ENCODE data around the gene SPATA6.
"Not testable (repeated sequence)": the region's sequence is repeated elsewhere in the genome, so short reads cannot be mapped to it uniquely, and the experiment has no call there.

The SPATA6 gene

GRCh38 chr1:48471691-48472576 is at the start of gene SPATA6:
TSS of gene SPATA6 (minus strand) at chr1:48472204. CDS start at chr1:48472008, 196 bp downstream.
- DNase-seq (ENCODE audit: low read depth in 2 of 3, low spot score in 1 of 3) = peak; percentile 93 to 96 (median 95)

GRCh38 chr1:48519896-48520295 is 47.9 kb upstream of the SPATA6 start:
- not testable (repeated sequence) for DNase-seq (ENCODE audit: low read depth in 2 of 3, low spot score in 1 of 3)

- DNase-seq (ENCODE audit: low read depth in 2 of 3, low spot score in 1 of 3) = no peak
These were observed 34.9 kb upstream of the SPATA6 start for GRCh38 chr1:48506870-48507269.

GRCh38 chr1:48500541-48501450 is 28.8 kb upstream of the SPATA6 start:
- DNase-seq (ENCODE audit: low read depth in 2 of 3, low spot score in 1 of 3) = no peak

GRCh38 chr1:48499211-48499735 is 27.3 kb upstream of the SPATA6 start:
- no peak for DNase-seq (ENCODE audit: low read depth in 2 of 3, low spot score in 1 of 3)

GRCh38 chr1:48498096-48498791 is 26.2 kb upstream of the SPATA6 start:
- peak; percentile 48 to 72 (median 58) for DNase-seq (ENCODE audit: low read depth in 2 of 3, low spot score in 1 of 3)

- no peak for DNase-seq (ENCODE audit: low read depth in 2 of 3, low spot score in 1 of 3)
These were observed 23.9 kb upstream of the SPATA6 start for GRCh38 chr1:48495911-48496310.

GRCh38 chr1:48495166-48495565 is 23.2 kb upstream of the SPATA6 start:
- DNase-seq (ENCODE audit: low read depth in 2 of 3, low spot score in 1 of 3) = no peak

- no peak for DNase-seq (ENCODE audit: low read depth in 2 of 3, low spot score in 1 of 3)
These were observed 22.2 kb upstream of the SPATA6 start for GRCh38 chr1:48493970-48494769.

- no peak for DNase-seq (ENCODE audit: low read depth in 2 of 3, low spot score in 1 of 3)
These were observed 21.0 kb upstream of the SPATA6 start for GRCh38 chr1:48493041-48493440.

- DNase-seq (ENCODE audit: low read depth in 2 of 3, low spot score in 1 of 3) = no peak
These were observed 20.4 kb upstream of the SPATA6 start for GRCh38 chr1:48492392-48492791.

- DNase-seq (ENCODE audit: low read depth in 2 of 3, low spot score in 1 of 3) = no peak
These were observed 16.7 kb upstream of the SPATA6 start for GRCh38 chr1:48488721-48489120.

GRCh38 chr1:48480504-48480903 is 8.5 kb upstream of the SPATA6 start:
- DNase-seq (ENCODE audit: low read depth in 2 of 3, low spot score in 1 of 3) = no peak

- not testable (repeated sequence) for DNase-seq (ENCODE audit: low read depth in 2 of 3, low spot score in 1 of 3)
These were observed 8.0 kb upstream of the SPATA6 start for GRCh38 chr1:48480023-48480422.

- DNase-seq (ENCODE audit: low read depth in 2 of 3, low spot score in 1 of 3) = no peak
These were observed 634 bp upstream of the SPATA6 start for GRCh38 chr1:48472638-48473037.

- DNase-seq (ENCODE audit: low read depth in 2 of 3, low spot score in 1 of 3) = no peak
These were observed 884 bp downstream of the SPATA6 start for GRCh38 chr1:48470950-48471690.

- no peak for DNase-seq (ENCODE audit: low read depth in 2 of 3, low spot score in 1 of 3)
These were observed 1.5 kb downstream of the SPATA6 start for GRCh38 chr1:48470481-48470855.

- no peak for DNase-seq (ENCODE audit: low read depth in 2 of 3, low spot score in 1 of 3)
These were observed 2.2 kb downstream of the SPATA6 start for GRCh38 chr1:48469616-48470480.

- DNase-seq (ENCODE audit: low read depth in 2 of 3, low spot score in 1 of 3) = no peak
These were observed 5.4 kb downstream of the SPATA6 start for GRCh38 chr1:48466594-48466993.

All from stimulated activated CD4-positive, alpha-beta T cell treated with anti-CD3 and anti-CD28 coated beads, Interleukin-12 subunit alpha, Interleukin-12 subunit beta, amount 100 ng/mL, for 48 hours (primary cell).